Esophagus muscularis mucosa (tissue), 4 donors: ENCODE data around the gene ITPKB. TPM values are rescaled to one million over a fixed set of nuclear protein-coding genes. Genes with fewer than 3 reads are reported as not detected.

Experiments
- DNase-seq: peaks from one replicate; pipeline ENCODE4 v3.0.0-alpha.2; 2017; ENCODE audit errors: extremely low spot score
- H3K27ac ChIP-seq, 4 donors: fragments of 200-600 bp; sonication (generic); replicated peaks in 1 of 4; 1 replicate in 3 of 4; 2 replicates in 1 of 4; pipeline ENCODE4 v1.5.1; 2016 to 2019; ENCODE audit warnings: mild to moderate bottlenecking in 1 of 4
- H3K27me3 ChIP-seq, 4 donors: fragments of 200-600 bp; sonication (generic); one replicate each; pipeline versions ENCODE4 v1.5.1 to v1.6.0; 2016 to 2019
- H3K36me3 ChIP-seq, 4 donors: fragments of 200-600 bp; sonication (generic); one replicate each; pipeline ENCODE4 v1.5.1; 2016 to 2019
- H3K4me1 ChIP-seq, 4 donors: fragments of 200-600 bp; sonication (generic); one replicate each; pipeline ENCODE4 v1.5.1; 2016 to 2019
- H3K4me3 ChIP-seq, 4 donors: fragments of 200-600 bp; sonication (generic); 1 replicate in 2 of 4; 2 replicates in 2 of 4; pipeline ENCODE4 v1.5.1; 2016 to 2019; ENCODE audit warnings: mild to moderate bottlenecking in 4 of 4, moderate library complexity in 1 of 4
- H3K9me3 ChIP-seq, 4 donors: fragments of 200-600 bp; sonication (generic); 1 replicate in 3 of 4; 2 replicates in 1 of 4; pipeline ENCODE4 v1.5.1; 2016 to 2019
- CTCF ChIP-seq, 3 experiments: fragments of 200-600 bp in 2 of 3; fragments of 450-650 bp in 1 of 3; sonication (generic) in 2 of 3; IDR thresholded peaks; one replicate each; pipeline ENCODE4 v1.5.1; 2017 to 2019; ENCODE audit warnings: antibody characterized with exemption in 3 of 3, mild to moderate bottlenecking in 2 of 3, moderate library complexity in 1 of 3
- EP300 ChIP-seq: sonication (generic); formaldehyde crosslinking; IDR thresholded peaks from one replicate; pipeline ENCODE4 v1.6.1; 2017; ENCODE audit warnings: antibody characterized with exemption
- POLR2A ChIP-seq: fragments of 450-650 bp; IDR thresholded peaks from one replicate; pipeline ENCODE4 v1.6.1; 2017; ENCODE audit warnings: antibody characterized with exemption, moderate library complexity, mild to moderate bottlenecking, low read depth
- POLR2AphosphoS5 ChIP-seq, 2 donors: sonication (generic); formaldehyde crosslinking; IDR thresholded peaks; one replicate each; pipeline ENCODE4 v1.6.1; 2017; ENCODE audit warnings: antibody characterized with exemption in 2 of 2
- WGBS: methylation state at CpG from one replicate; pipeline ENCODE4 v1.1.5; 2018; 5-methylcytosine and 5-hydroxymethylcytosine counted together
- intact Hi-C: fragments of 100-400 bp; cut with DNase I; formaldehyde crosslinking; loops from one replicate; pipeline ENCODE4 v1.15.1; 2023
- total RNA-seq, 4 donors: library from RNA; depleted of rRNA; stranded (reverse); fragments of >200 nt; gene quantifications; one replicate each; pipeline versions ENCODE4 v1.1.0 to v1.2.1, GENCODE V29; 2016

Gene ITPKB
- total RNA-seq, 4 donors from 2014 or later, result 71.1 to 156 (median 116) TPM

GRCh38 chr1:226695335-226695900, 43.7 kb downstream of the ITPKB start:
- Histone ChIP-seq H3K36me3 (peaks cover 0 to 10% (median 2%) of the 10 kb centered on the region in 4 donors), H3K27ac (peak overlapping the region in 1 of 4 donors; percentile 100), H3K27me3 (no peaks in the 10 kb centered on the region), H3K9me3 (no peaks in the 10 kb centered on the region), H3K4me3 (no peak overlapping the region), H3K4me1 (peaks cover 0 to 77% (median 30%) of the 10 kb centered on the region in 4 donors)
- intact Hi-C loops, result loop anchor here (5.0 kb wide), 2 partner anchors 37 to 43 kb away; no protein-coding TSS in a partner anchor
- 61% methylated on average over 4 of the region's 7 CpGs for WGBS
- DNase-seq, result no peak
- TF ChIP-seq EP300, result no peak
- TF ChIP-seq POLR2AphosphoS5 (IDR thresholded peaks at IDR 0.05), result peak in 1 of 2 donors; percentile 5

- Histone ChIP-seq H3K4me1 (peaks cover 0 to 80% (median 17%) of the 10 kb centered on the region in 4 donors), H3K36me3 (no peaks in the 10 kb centered on the region), H3K4me3 (no peak overlapping the region), H3K9me3 (no peaks in the 10 kb centered on the region), H3K27me3 (no peaks in the 10 kb centered on the region), H3K27ac (peak overlapping the region in 1 of 4 donors; percentile 100)
- TF ChIP-seq POLR2AphosphoS5 (IDR thresholded peaks at IDR 0.05), result peak in 1 of 2 donors; percentile 8
- no peak for TF ChIP-seq POLR2A
- intact Hi-C loops, result no loop called here
- DNase-seq, result no peak
- 34% methylated on average over 3 of the region's 3 CpGs for WGBS
Measured at GRCh38 chr1:226692823-226693222, 46.3 kb downstream of the ITPKB start.

GRCh38 chr1:226692051-226692792, 46.9 kb downstream of the ITPKB start:
- Histone ChIP-seq H3K9me3 (no peaks in the 10 kb centered on the region), H3K27me3 (no peaks in the 10 kb centered on the region), H3K4me3 (no peak overlapping the region), H3K4me1 (peaks cover 0 to 80% (median 14%) of the 10 kb centered on the region in 4 donors), H3K27ac (peak overlapping the region in 1 of 4 donors; percentile 100), H3K36me3 (no peaks in the 10 kb centered on the region)
- no peak for DNase-seq
- intact Hi-C loops, result no loop called here
- no peak for TF ChIP-seq EP300
- no peak for TF ChIP-seq POLR2A
- TF ChIP-seq CTCF (IDR thresholded peaks at IDR 0.05), result no peak
- TF ChIP-seq POLR2AphosphoS5 (IDR thresholded peaks at IDR 0.05), result no peak
- 49% methylated on average over 4 of the region's 4 CpGs for WGBS

- H3K36me3 ChIP-seq, result no peaks in the 10 kb centered on the region
- no peak overlapping the region for H3K4me3 ChIP-seq
- TF ChIP-seq POLR2AphosphoS5 (IDR thresholded peaks at IDR 0.05) (peak in 1 of 2 donors; percentile 19), EP300 (no peak), POLR2A (no peak)
- H3K27ac ChIP-seq, result peak overlapping the region in 1 of 4 donors; percentile 100
- H3K4me1 ChIP-seq, result peaks cover 0 to 80% (median 9%) of the 10 kb centered on the region in 4 donors
- H3K27me3 ChIP-seq, result no peaks in the 10 kb centered on the region
- no peaks in the 10 kb centered on the region for H3K9me3 ChIP-seq
- intact Hi-C loops, result no loop called here
- no peak for DNase-seq
- 26% methylated on average over 4 of the region's 4 CpGs for WGBS
Measured at GRCh38 chr1:226691247-226691646, 47.8 kb downstream of the ITPKB start.

- H3K4me1 ChIP-seq, result peaks cover 0 to 85% (median 6%) of the 10 kb centered on the region in 4 donors
- no peaks in the 10 kb centered on the region for H3K9me3 ChIP-seq
- no peaks in the 10 kb centered on the region for H3K27me3 ChIP-seq
- DNase-seq, result no peak
- TF ChIP-seq POLR2A, result no peak
- peak; percentile 73 for TF ChIP-seq EP300
- peak; percentile 79 to 89 for TF ChIP-seq POLR2AphosphoS5 (IDR thresholded peaks at IDR 0.05)
- TF ChIP-seq CTCF (IDR thresholded peaks at IDR 0.05), result no peak
- peak overlapping the region in 1 of 4 donors; percentile 100 for H3K27ac ChIP-seq
- H3K36me3 ChIP-seq, result no peaks in the 10 kb centered on the region
- intact Hi-C loops, result no loop called here
- H3K4me3 ChIP-seq, result no peak overlapping the region
- WGBS, result 16% methylated on average over 8 of the region's 8 CpGs
Measured at GRCh38 chr1:226690460-226690982, 48.6 kb downstream of the ITPKB start.

GRCh38 chr1:226688808-226689207, 50.3 kb downstream of the ITPKB start:
- H3K9me3 ChIP-seq, result no peaks in the 10 kb centered on the region
- H3K4me3 ChIP-seq, result no peak overlapping the region
- DNase-seq, result no peak
- peaks cover 0 to 95% (median 0%) of the 10 kb centered on the region in 4 donors for H3K4me1 ChIP-seq
- intact Hi-C loops, result no loop called here
- no peaks in the 10 kb centered on the region for H3K36me3 ChIP-seq
- 25% methylated on average over 4 of the region's 4 CpGs for WGBS
- H3K27ac ChIP-seq, result peak overlapping the region in 1 of 4 donors; percentile 100
- TF ChIP-seq POLR2AphosphoS5 (IDR thresholded peaks at IDR 0.05), result no peak
- TF ChIP-seq CTCF (IDR thresholded peaks at IDR 0.05), result no peak
- H3K27me3 ChIP-seq, result no peaks in the 10 kb centered on the region
